WTC11 (cell line): Measurements from ENCODE around the gene HNRNPAB. TPM values are rescaled to one million over a fixed set of nuclear protein-coding genes. Genes with fewer than 3 reads are reported as not detected.

Experiments
- ATAC-seq: fragments of 200-7000 bp; cut with Tn5 transposase; 2 replicates; pipeline ENCODE4 v1.10.0; 2021; ENCODE audit warnings: mild to moderate bottlenecking, moderate library complexity
- CTCF ChIA-PET: fragments of 300-600 bp; sonication (Branson Sonifier 250); formaldehyde crosslinking; loops from one replicate; lab custom pipeline; 2021; ENCODE audit warnings: antibody characterized with exemption; lab: Charles Lee
- POLR2A ChIA-PET: fragments of 350-600 bp; sonication (Branson Sonifier 250); formaldehyde crosslinking; loops from one replicate; lab custom pipeline; 2021; ENCODE audit warnings: antibody characterized with exemption; lab: Charles Lee
- DNase-seq: peaks from one replicate; pipeline ENCODE4 v3.0.0; 2021; ENCODE audit warnings: low spot score
- H3K27ac Mint-ChIP-seq: 2 replicates; pipeline ENCODE4 v1.8.0; 2021; ENCODE audit warnings: mixed read lengths
- H3K27me3 Mint-ChIP-seq: 2 replicates; pipeline ENCODE4 v1.8.0; 2021; ENCODE audit warnings: low read depth, mild to moderate bottlenecking, moderate library complexity, mixed read lengths
- H3K36me3 Mint-ChIP-seq: 2 replicates; pipeline ENCODE4 v1.8.0; 2021; ENCODE audit warnings: mixed read lengths
- H3K4me1 Mint-ChIP-seq: 2 replicates; pipeline ENCODE4 v1.8.0; 2022; ENCODE audit warnings: mixed read lengths
- H3K4me3 Mint-ChIP-seq: 2 replicates; pipeline ENCODE4 v1.8.0; 2021; ENCODE audit warnings: mild to moderate bottlenecking, moderate library complexity, mixed read lengths
- H3K9me3 Mint-ChIP-seq: 2 replicates; pipeline ENCODE4 v1.8.0; 2021; ENCODE audit warnings: mixed read lengths
- ARID4B ChIP-seq: sonication (generic); formaldehyde crosslinking; IDR thresholded peaks from 2 replicates; pipeline ENCODE4 v1.8.0; 2023; ENCODE audit warnings: missing genetic modification reagents, mild to moderate bottlenecking, borderline replicate concordance
- ATF3 ChIP-seq: sonication (generic); formaldehyde crosslinking; conservative IDR thresholded peaks from 2 replicates; pipeline ENCODE4 v1.8.1; 2022; ENCODE audit warnings: mild to moderate bottlenecking, missing genetic modification reagents
- CBFB ChIP-seq: sonication (generic); formaldehyde crosslinking; IDR thresholded peaks from 2 replicates; pipeline ENCODE4 v1.8.1; 2022; ENCODE audit warnings: mild to moderate bottlenecking, low read depth, missing genetic modification reagents
- E2F4 ChIP-seq: sonication (generic); formaldehyde crosslinking; IDR thresholded peaks from 2 replicates; pipeline ENCODE4 v1.8.1; 2022; ENCODE audit warnings: low read depth, mild to moderate bottlenecking, moderate library complexity, missing genetic modification reagents, borderline replicate concordance
- E2F5 ChIP-seq: sonication (generic); formaldehyde crosslinking; IDR thresholded peaks from 2 replicates; pipeline ENCODE4 v1.8.1; 2022; ENCODE audit warnings: mild to moderate bottlenecking, moderate library complexity, missing genetic modification reagents
- MXD4 ChIP-seq: fragments of 250-450 bp; sonication (Bioruptor Pico); IDR thresholded peaks from 2 replicates; pipeline ENCODE4 v1.8.0; 2021; ENCODE audit warnings: mild to moderate bottlenecking, moderate library complexity, borderline replicate concordance
- NFE2L1 ChIP-seq: sonication (generic); formaldehyde crosslinking; IDR thresholded peaks from 2 replicates; pipeline ENCODE4 v1.8.1; 2023; ENCODE audit warnings: missing genetic modification reagents
- PREB ChIP-seq: sonication (generic); formaldehyde crosslinking; IDR thresholded peaks from 2 replicates; pipeline ENCODE4 v1.8.1; 2022; ENCODE audit warnings: mild to moderate bottlenecking, missing genetic modification reagents, moderate library complexity, borderline replicate concordance
- PRRX2 ChIP-seq: fragments of 250-450 bp; sonication (Bioruptor Pico); IDR thresholded peaks from 2 replicates; pipeline ENCODE4 v1.8.0; 2021; ENCODE audit warnings: mild to moderate bottlenecking
- SMAD3 ChIP-seq: sonication (generic); formaldehyde crosslinking; IDR thresholded peaks from 2 replicates; pipeline ENCODE4 v1.8.0; 2022; ENCODE audit warnings: missing genetic modification reagents, mild to moderate bottlenecking, borderline replicate concordance
- STAT6 ChIP-seq: sonication (generic); formaldehyde crosslinking; conservative IDR thresholded peaks from 2 replicates; pipeline ENCODE4 v1.8.1; 2023; ENCODE audit warnings: mild to moderate bottlenecking, low read depth, missing genetic modification reagents, moderate library complexity
- TP53 ChIP-seq: sonication (generic); formaldehyde crosslinking; IDR thresholded peaks from 2 replicates; pipeline ENCODE4 v1.8.1; 2023; ENCODE audit warnings: mild to moderate bottlenecking, missing genetic modification reagents
- ZMAT4 ChIP-seq: fragments of 250-450 bp; sonication (Bioruptor Pico); IDR thresholded peaks from 2 replicates; pipeline ENCODE4 v1.9.0; 2021; ENCODE audit warnings: mild to moderate bottlenecking
- ZNF425 ChIP-seq: fragments of 250-450 bp; sonication (Bioruptor Pico); conservative IDR thresholded peaks from 2 replicates; pipeline ENCODE4 v1.9.0; 2021; ENCODE audit warnings: mild to moderate bottlenecking
- ZNF671 ChIP-seq: fragments of 250-450 bp; sonication (Bioruptor Pico); IDR thresholded peaks from 2 replicates; pipeline ENCODE4 v1.8.0; 2021; ENCODE audit warnings: mild to moderate bottlenecking
- total RNA-seq: library from RNA; stranded (reverse); gene quantifications from 3 replicates; pipeline ENCODE4 v1.2.3, GENCODE V29; 2021

The HNRNPAB gene
- total RNA-seq, 1 experiment from 2014 or later, result 457 TPM

- TF ChIP-seq PREB (CRISPR knock-in tag), result no peak
- TF ChIP-seq MXD4 (CRISPR knock-in tag), result no peak
- no peak for TF ChIP-seq CBFB (CRISPR knock-in tag)
- peak; percentile 66; the same call in 1 of the 2 replicates for TF ChIP-seq PRRX2
- no peak for TF ChIP-seq NFE2L1 (CRISPR knock-in tag)
- no peak for TF ChIP-seq E2F4
Measured at GRCh38 chr5:178213003-178213461, 8.7 kb downstream of the HNRNPAB start (continued).

- TF ChIP-seq ZNF671, result no peak
- no peak for TF ChIP-seq ARID4B
- no peak for TF ChIP-seq TP53 (CRISPR knock-in tag)
- TF ChIP-seq PRRX2, result 0 out of 2 replicates have a peak, but pooled peaks have one; percentile 1
- no peak for TF ChIP-seq ZMAT4 (CRISPR knock-in tag)
- TF ChIP-seq ATF3 (CRISPR knock-in tag), result no peak
- no peak for TF ChIP-seq E2F5 (CRISPR knock-in tag)
- Mint-ChIP-seq H3K4me3 (no peak overlapping the region), H3K36me3 (peaks cover 76% of the 10 kb centered on the region), H3K4me1 (peaks cover 13% of the 10 kb centered on the region), H3K27me3 (no peaks in the 10 kb centered on the region), H3K9me3 (no peaks in the 10 kb centered on the region), H3K27ac (peak overlapping the region; percentile 38; the same call in 1 of the 2 replicates)
- POLR2A ChIA-PET, result interaction anchor here (1.3 to 2.2 kb wide), 3 partner anchors 9 to 60 kb away, joined by 3 to 12 read pairs (median 10); partner anchors contain the start of genes HNRNPAB and NHP2
- DNase-seq (no peak), ATAC-seq (no peak)
- CTCF ChIA-PET, result interaction anchor here (1.5 to 1.9 kb wide), 3 partner anchors 10 to 138 kb away, joined by 3 to 5 read pairs (median 4); no protein-coding TSS in a partner anchor
Measured at GRCh38 chr5:178213748-178214151, 9.4 kb downstream of the HNRNPAB start.

GRCh38 chr5:178214160-178214803 is 9.9 kb downstream of the HNRNPAB start:
- no peak for DNase-seq
- H3K36me3 Mint-ChIP-seq, result peaks cover 76% of the 10 kb centered on the region
- H3K27ac Mint-ChIP-seq, result no peak overlapping the region
- H3K27me3 Mint-ChIP-seq, result no peaks in the 10 kb centered on the region
- no peak overlapping the region for H3K4me3 Mint-ChIP-seq
- peaks cover 13% of the 10 kb centered on the region for H3K4me1 Mint-ChIP-seq
- no peak for ATAC-seq
- H3K9me3 Mint-ChIP-seq, result no peaks in the 10 kb centered on the region; the same call in 1 of the 2 replicates
- POLR2A ChIA-PET, result interaction anchor here (1.3 to 2.2 kb wide), 3 partner anchors 10 to 61 kb away, joined by 3 to 12 read pairs (median 10); partner anchors contain the start of genes HNRNPAB and NHP2
- CTCF ChIA-PET, result interaction anchor here (1.0 to 1.9 kb wide), 4 partner anchors 9 to 138 kb away, joined by 3 to 6 read pairs (median 4); no protein-coding TSS in a partner anchor
- peak; percentile 60; the same call in 1 of the 2 replicates for TF ChIP-seq ZNF425 (CRISPR knock-in tag)
- peak; percentile 11; the same call in 1 of the 2 replicates for TF ChIP-seq PRRX2
- no peak for TF ChIP-seq STAT6
- TF ChIP-seq SMAD3 (CRISPR knock-in tag), result no peak
